H9 (cell line): ENCODE measurements around the gene L3MBTL1. TPM values are rescaled to one million over a fixed set of nuclear protein-coding genes. Genes with fewer than 3 reads are reported as not detected.

Experiments used
- DNase-seq: peaks from one replicate; pipeline ENCODE4 v3.0.0-alpha.2; 2017
- H2AFZ ChIP-seq: one replicate; pipeline ENCODE4 v1.6.1; 2013; ENCODE audit warnings: mild to moderate bottlenecking, low read length, control low read depth, moderate library complexity
- H2AK5ac ChIP-seq: 2 replicates; pipeline ENCODE4 v1.6.1; 2013; ENCODE audit warnings: low read length, control low read depth, mixed read lengths; ENCODE audit not compliant: insufficient read length
- H2BK120ac ChIP-seq: one replicate; pipeline ENCODE4 v1.6.1; 2013; ENCODE audit warnings: low read depth, mild to moderate bottlenecking, low read length, control low read depth, inconsistent platforms; ENCODE audit not compliant: poor library complexity, severe bottlenecking
- H2BK12ac ChIP-seq: 2 replicates; pipeline ENCODE4 v1.6.1; 2013; ENCODE audit warnings: low read length, control low read depth, mixed read lengths, low read depth; ENCODE audit not compliant: insufficient read length
- H2BK15ac ChIP-seq: 2 replicates; pipeline ENCODE4 v1.6.1; 2013; ENCODE audit warnings: low read depth, low read length, control low read depth
- H2BK20ac ChIP-seq: one replicate; pipeline ENCODE4 v1.6.1; 2013; ENCODE audit warnings: low read depth, mild to moderate bottlenecking, low read length, control low read depth, inconsistent platforms; ENCODE audit not compliant: poor library complexity, severe bottlenecking
- H2BK5ac ChIP-seq: 2 replicates; pipeline ENCODE4 v1.6.1; 2013; ENCODE audit warnings: low read length, control low read depth, mixed read lengths; ENCODE audit not compliant: insufficient read length
- H3K14ac ChIP-seq: 2 replicates; pipeline ENCODE4 v1.6.1; 2013; ENCODE audit warnings: low read length, control low read depth; ENCODE audit not compliant: insufficient read depth
- H3K18ac ChIP-seq: 2 replicates; pipeline ENCODE4 v1.6.1; 2013; ENCODE audit warnings: low read depth, mild to moderate bottlenecking, mixed read lengths, low read length, control low read depth; ENCODE audit not compliant: insufficient read length
- H3K23ac ChIP-seq: 2 replicates; pipeline ENCODE4 v1.6.1; 2013; ENCODE audit warnings: low read length, control low read depth, mixed read lengths, low read depth; ENCODE audit not compliant: insufficient read length
- H3K23me2 ChIP-seq: 2 replicates; pipeline ENCODE4 v1.6.1; 2013; ENCODE audit warnings: low read depth, mild to moderate bottlenecking, mixed read lengths, low read length, control low read depth; ENCODE audit not compliant: insufficient read length, poor library complexity, severe bottlenecking
- H3K27ac ChIP-seq: 2 replicates; pipeline ENCODE4 v1.5.1; 2013; ENCODE audit warnings: low read length, control low read depth, mixed read lengths, low read depth; ENCODE audit not compliant: insufficient read length
- H3K27me3 ChIP-seq: 2 replicates; pipeline ENCODE4 v1.6.1; 2013; ENCODE audit warnings: low read length, control low read depth, inconsistent platforms; ENCODE audit not compliant: insufficient read depth
- H3K4ac ChIP-seq: 2 replicates; pipeline ENCODE4 v1.6.1; 2013; ENCODE audit warnings: low read depth, mild to moderate bottlenecking, control low read depth, inconsistent platforms, low read length, moderate library complexity
- H3K4me1 ChIP-seq: 2 replicates; pipeline ENCODE4 v1.6.1; 2013; ENCODE audit warnings: low read length, control low read depth, inconsistent platforms; ENCODE audit not compliant: insufficient read depth
- H3K4me2 ChIP-seq: 2 replicates; pipeline ENCODE4 v1.6.1; 2013; ENCODE audit warnings: low read length, control low read depth, mixed read lengths; ENCODE audit not compliant: insufficient read length, insufficient read depth
- H3K56ac ChIP-seq: 2 replicates; pipeline ENCODE4 v1.6.1; 2013; ENCODE audit warnings: low read depth, mild to moderate bottlenecking, mixed read lengths, low read length, control low read depth; ENCODE audit not compliant: insufficient read length
- H3K79me1 ChIP-seq: 2 replicates; pipeline ENCODE4 v1.6.1; 2013; ENCODE audit warnings: low read depth, mild to moderate bottlenecking, moderate library complexity, low read length, control low read depth, inconsistent platforms; ENCODE audit not compliant: insufficient read depth, poor library complexity, severe bottlenecking
- H3K79me2 ChIP-seq: 2 replicates; pipeline ENCODE4 v1.6.1; 2013; ENCODE audit warnings: low read length, control low read depth, inconsistent platforms; ENCODE audit not compliant: insufficient read depth
- H3K9ac ChIP-seq: 2 replicates; pipeline ENCODE4 v1.6.1; 2013; ENCODE audit warnings: low read length, control low read depth, mixed read lengths; ENCODE audit not compliant: insufficient read length; ENCODE audit errors: extremely low read depth
- H3K9me3 ChIP-seq: one replicate; pipeline ENCODE4 v1.6.1; 2013; ENCODE audit warnings: low read depth, low read length, inconsistent platforms; ENCODE audit not compliant: control insufficient read depth
- H3T11ph ChIP-seq: one replicate; pipeline ENCODE4 v1.6.1; 2013; ENCODE audit warnings: mild to moderate bottlenecking, low read length, control low read depth, inconsistent platforms
- H4K20me1 ChIP-seq: one replicate; pipeline ENCODE4 v1.6.1; 2013; ENCODE audit not compliant: control insufficient read depth, insufficient read length, insufficient read depth
- H4K5ac ChIP-seq: 2 replicates; pipeline ENCODE4 v1.6.1; 2013; ENCODE audit warnings: low read depth, mild to moderate bottlenecking, mixed read lengths, low read length, control low read depth; ENCODE audit not compliant: insufficient read length
- H4K8ac ChIP-seq: replicated peaks from 2 replicates; pipeline ENCODE4 v1.6.1; 2013; ENCODE audit warnings: low read length, control low read depth, mixed read lengths, low read depth; ENCODE audit not compliant: insufficient read length
- H4K91ac ChIP-seq: 2 replicates; pipeline ENCODE4 v1.6.1; 2013; ENCODE audit warnings: low read depth, mild to moderate bottlenecking, moderate library complexity, mixed read lengths, low read length, control low read depth; ENCODE audit not compliant: insufficient read length
- H3K27ac Mint-ChIP-seq, 3 experiments: 2 replicates in 2 of 3; 3 replicates in 1 of 3; pipeline ENCODE4 v1.8.0; 2020 to 2021; ENCODE audit warnings: mixed read lengths in 3 of 3, mild to moderate bottlenecking in 1 of 3, moderate library complexity in 1 of 3
- H3K27me3 Mint-ChIP-seq: 2 replicates; pipeline ENCODE4 v1.8.0; 2021; ENCODE audit warnings: low read depth, mild to moderate bottlenecking, moderate library complexity, mixed read lengths
- H3K36me3 Mint-ChIP-seq, 3 experiments: 2 replicates in 2 of 3; 3 replicates in 1 of 3; pipeline ENCODE4 v1.8.0; 2020 to 2021; ENCODE audit warnings: low read depth in 3 of 3, mixed read lengths in 3 of 3; ENCODE audit not compliant: insufficient read depth in 1 of 3
- H3K4me1 Mint-ChIP-seq, 2 experiments: 2 replicates each; pipeline ENCODE4 v1.8.0; 2020; ENCODE audit warnings: mixed read lengths in 2 of 2
- H3K4me3 Mint-ChIP-seq, 2 experiments: 2 replicates in 1 of 2; 3 replicates in 1 of 2; pipeline ENCODE4 v1.8.0; 2020 to 2021; ENCODE audit warnings: mild to moderate bottlenecking in 2 of 2, mixed read lengths in 2 of 2, moderate library complexity in 1 of 2
- H3K9me3 Mint-ChIP-seq, 2 experiments: 2 replicates in 1 of 2; 3 replicates in 1 of 2; pipeline ENCODE4 v1.8.0; 2020; ENCODE audit warnings: mild to moderate bottlenecking in 2 of 2, mixed read lengths in 2 of 2, moderate library complexity in 1 of 2
- CTCF ChIP-seq: fragments of 200-600 bp; sonication (generic); conservative IDR thresholded peaks from 3 replicates; pipeline ENCODE4 v1.8.0; 2021; ENCODE audit warnings: antibody characterized with exemption, mild to moderate bottlenecking
- WGBS: extraction: QIAGEN DNeasy Blood & Tissue Kit; methylation state at CpG from one replicate; pipeline ENCODE4 v1.1.7; 2013; ENCODE audit warnings: missing lambda C conversion rate, low lambda C conversion rate, mixed read lengths; ENCODE audit not compliant: insufficient read length; ENCODE audit errors: extremely low coverage; 5-methylcytosine and 5-hydroxymethylcytosine counted together
- total RNA-seq: library from RNA; stranded (reverse); gene quantifications from 2 replicates; pipeline ENCODE4 v1.2.1, GENCODE V29; 2021

The L3MBTL1 gene
- total RNA-seq, 1 experiment from 2014 or later = 19.9 TPM

GRCh38 chr20:43548273-43548880 is 40.9 kb downstream of the L3MBTL1 start:
- no peak overlapping the region for H3K9ac ChIP-seq
- Mint-ChIP-seq H3K9me3 (peaks cover 10 to 14% of the 10 kb centered on the region in 2 experiments), H3K36me3 (peaks cover 26 to 39% (median 35%) of the 10 kb centered on the region in 3 experiments), H3K4me1 (peaks cover 3 to 4% of the 10 kb centered on the region in 2 experiments; a peak in 2 of 4 replicates), H3K27me3 (no peaks in the 10 kb centered on the region), H3K4me3 (no peak overlapping the region), H3K27ac (peak overlapping the region in 1 of 3 experiments; percentile 17; a peak in 1 of 7 replicates)
- H3K23ac ChIP-seq = no peak overlapping the region
- WGBS = no CpG with 5 or more reads among the region's 5 CpGs
- H2BK15ac ChIP-seq = no peak overlapping the region
- no peak overlapping the region for H4K5ac ChIP-seq
- no peak overlapping the region for H2BK12ac ChIP-seq
- no peak for DNase-seq
- TF ChIP-seq CTCF = no peak
- H2BK20ac ChIP-seq = no peak overlapping the region
- H2AK5ac ChIP-seq = no peak overlapping the region
- H3K56ac ChIP-seq = no peak overlapping the region
- H3K27me3 ChIP-seq = no peaks in the 10 kb centered on the region
- no peak overlapping the region for H4K8ac ChIP-seq
- H3K4me2 ChIP-seq = no peak overlapping the region
- no peaks in the 10 kb centered on the region for H3K79me1 ChIP-seq
- H3T11ph ChIP-seq = no peak overlapping the region
- H2BK5ac ChIP-seq = no peak overlapping the region
- no peak overlapping the region for H3K27ac ChIP-seq
- no peaks in the 10 kb centered on the region for H3K79me2 ChIP-seq
- H4K20me1 ChIP-seq = no peaks in the 10 kb centered on the region
- no peak overlapping the region for H2BK120ac ChIP-seq
- H3K4ac ChIP-seq = no peak overlapping the region
- no peak overlapping the region for H4K91ac ChIP-seq
- no peaks in the 10 kb centered on the region for H3K23me2 ChIP-seq
- H3K4me1 ChIP-seq = no peaks in the 10 kb centered on the region
- no peak overlapping the region for H2AFZ ChIP-seq
- H3K18ac ChIP-seq = no peak overlapping the region
- no peak overlapping the region for H3K14ac ChIP-seq
- no peaks in the 10 kb centered on the region for H3K9me3 ChIP-seq
